ENCODE data around the gene THOC2.

- TF ChIP-seq CTCF (IDR thresholded peaks at IDR 0.05) (no peak), POLR2A (IDR thresholded peaks at IDR 0.05) (no peak)
Measured at GRCh38 chrX:123773258-123773988, 40.6 kb upstream of the THOC2 start.
